COLO668 (cell line): ENCODE measurements around the gene IDH3G.
"Not testable (repeated sequence)": the region's sequence is repeated elsewhere in the genome, so short reads cannot be mapped to it uniquely, and the experiment has no call there.

ENCODE experiments used
- DNase-seq: peaks from one replicate; lab custom pipeline; 2025; ENCODE audit not compliant: unreplicated experiment; lab: John Stamatoyannopoulos, UW

The IDH3G gene

DNA sequence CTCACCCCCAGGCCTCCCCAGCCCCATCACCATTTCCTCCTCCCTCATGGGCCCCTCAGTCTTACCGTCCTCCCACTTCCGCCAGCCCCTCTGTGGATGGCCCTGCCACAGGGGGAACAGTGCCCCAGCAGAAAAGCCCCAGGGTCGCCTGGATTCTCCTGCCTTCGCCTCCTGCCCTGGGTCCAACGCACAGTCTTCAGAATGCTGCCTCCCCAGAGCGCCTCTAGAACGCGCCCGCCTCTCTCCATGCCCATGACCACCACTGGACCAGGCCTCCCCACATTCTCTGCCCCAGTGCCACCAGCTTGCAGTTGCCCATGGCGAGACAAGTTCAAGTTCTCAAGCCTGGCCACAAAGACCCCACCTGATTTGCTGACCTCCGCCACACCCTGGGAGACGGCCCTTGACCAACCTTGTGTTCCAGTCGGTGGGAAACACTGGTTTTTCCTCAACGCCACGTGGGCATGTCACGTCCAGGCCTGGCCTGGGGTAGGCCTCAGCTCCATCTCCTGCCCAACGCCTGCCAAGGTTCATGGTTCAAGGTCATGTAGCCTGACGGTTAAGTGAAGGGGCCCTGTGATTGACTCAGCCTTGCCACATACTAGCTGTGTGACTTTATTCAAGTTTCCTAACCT, 30.8 kb downstream of the IDH3G start:
- DNase-seq = no peak

DNA sequence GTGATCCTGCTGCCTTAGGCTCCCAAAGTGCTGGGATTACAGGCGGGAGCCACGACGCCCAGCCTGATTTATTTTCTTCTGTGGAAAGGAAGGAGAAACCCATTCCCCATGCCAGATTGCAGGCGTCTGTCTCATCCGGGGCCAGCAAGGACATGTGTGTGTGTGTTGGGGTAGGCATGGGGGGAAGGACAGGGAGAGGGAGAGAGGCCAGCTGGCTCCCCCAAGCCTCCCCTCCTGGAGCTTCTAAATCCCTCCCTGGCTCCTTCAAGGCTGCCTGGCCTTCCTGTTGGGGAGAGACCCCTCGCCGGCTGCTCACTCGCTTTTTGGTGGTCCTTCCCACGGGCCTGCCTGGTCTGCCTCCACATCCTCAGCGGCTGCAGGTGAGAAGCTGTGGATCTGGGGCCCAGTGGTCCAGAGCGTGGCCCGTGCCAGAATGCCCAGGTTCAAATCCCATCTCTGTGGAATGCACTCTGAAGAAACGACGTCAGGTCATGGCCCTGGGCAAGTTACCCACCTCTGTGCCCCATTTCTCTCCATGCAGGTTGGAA, 31.5 kb downstream of the IDH3G start:
- no peak for DNase-seq

DNA sequence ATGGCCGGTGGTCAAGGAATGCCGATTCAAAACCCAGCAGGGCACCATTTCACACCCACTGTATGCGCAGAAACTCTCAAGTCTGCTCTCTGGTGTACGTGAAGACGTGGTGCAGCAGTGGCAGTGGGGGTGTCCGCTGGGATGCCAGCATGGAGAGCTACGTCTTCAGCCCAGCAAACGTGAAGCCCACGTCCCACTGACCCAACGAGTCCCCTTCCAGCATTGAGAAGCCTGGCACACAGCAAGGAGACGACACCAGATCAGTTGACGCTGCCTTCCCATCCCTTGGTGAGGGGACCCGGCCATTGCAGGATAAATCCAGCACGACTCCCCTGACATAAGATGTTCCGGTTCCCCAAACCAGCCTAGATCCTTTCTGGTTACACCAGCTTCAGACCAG, 32.3 kb downstream of the IDH3G start:
- no peak for DNase-seq

DNA sequence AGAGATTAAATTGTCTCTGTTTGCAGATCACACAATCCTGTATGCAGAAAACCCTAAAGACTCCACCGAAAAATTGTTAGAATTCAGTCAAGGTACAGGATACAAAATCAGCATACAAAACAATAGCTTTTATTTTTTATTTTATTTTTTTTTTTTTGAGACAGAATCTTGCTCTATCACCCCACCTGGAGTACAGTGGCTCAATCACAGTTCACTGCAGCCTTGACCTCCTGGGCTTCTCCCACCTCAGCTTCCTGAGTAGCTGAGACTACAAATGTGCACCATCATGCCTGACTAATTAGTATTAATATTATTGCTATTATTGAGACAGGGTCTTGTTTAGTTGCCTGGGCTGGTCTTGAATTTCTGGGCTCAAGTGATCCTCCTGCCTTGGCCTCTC, 39.0 kb downstream of the IDH3G start:
- no peak for DNase-seq

DNA sequence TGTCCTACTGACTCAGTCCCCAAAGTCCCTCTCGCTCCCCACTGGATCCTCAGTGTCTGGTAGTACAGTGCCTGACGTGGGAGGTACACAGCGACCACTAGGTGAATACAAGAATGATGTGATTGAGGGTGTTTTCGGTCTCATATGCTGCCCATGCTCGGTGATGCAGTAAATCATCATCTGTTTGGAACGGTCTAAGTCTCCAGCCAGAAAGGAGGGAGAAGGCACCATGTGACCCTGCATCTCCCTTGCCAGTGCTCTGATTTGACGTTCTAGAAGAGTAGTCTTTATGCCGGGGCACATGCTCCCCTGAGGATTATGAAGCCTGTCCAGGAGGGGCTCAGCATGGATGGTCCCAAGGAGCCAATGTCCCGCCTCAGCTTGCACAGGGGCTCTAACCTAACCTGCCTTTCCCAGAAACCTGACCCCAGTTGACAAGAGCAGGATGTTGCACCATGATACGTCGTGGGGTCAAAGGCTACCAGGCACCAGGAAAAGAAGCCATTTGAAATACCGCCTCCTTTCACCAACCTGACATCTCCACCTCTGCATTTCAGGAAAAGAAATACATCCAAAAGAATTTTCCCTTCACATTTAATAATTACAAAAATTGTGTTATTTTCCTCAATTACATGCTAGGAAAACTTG, 43.9 kb downstream of the IDH3G start:
- DNase-seq = no peak

DNA sequence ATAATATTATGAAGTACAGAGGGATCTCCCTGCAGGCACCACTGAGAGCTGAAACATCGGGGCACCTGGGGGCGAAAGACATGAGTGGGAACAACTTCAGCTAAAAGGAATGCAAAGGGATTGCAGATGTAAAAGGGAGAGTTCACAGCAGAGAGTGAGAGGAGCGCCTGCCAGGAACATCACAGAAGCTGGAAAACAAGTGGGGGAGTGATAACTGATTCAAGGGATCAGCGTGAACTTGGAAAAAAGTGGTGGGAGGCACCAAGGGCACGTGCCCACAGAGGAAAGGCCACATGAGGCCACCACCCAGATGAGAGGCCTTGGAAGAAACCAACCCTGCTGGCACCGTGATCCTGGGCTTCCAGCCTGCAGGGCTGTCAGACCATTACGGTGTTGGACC, 45.2 kb downstream of the IDH3G start:
- not testable (repeated sequence) for DNase-seq

DNA sequence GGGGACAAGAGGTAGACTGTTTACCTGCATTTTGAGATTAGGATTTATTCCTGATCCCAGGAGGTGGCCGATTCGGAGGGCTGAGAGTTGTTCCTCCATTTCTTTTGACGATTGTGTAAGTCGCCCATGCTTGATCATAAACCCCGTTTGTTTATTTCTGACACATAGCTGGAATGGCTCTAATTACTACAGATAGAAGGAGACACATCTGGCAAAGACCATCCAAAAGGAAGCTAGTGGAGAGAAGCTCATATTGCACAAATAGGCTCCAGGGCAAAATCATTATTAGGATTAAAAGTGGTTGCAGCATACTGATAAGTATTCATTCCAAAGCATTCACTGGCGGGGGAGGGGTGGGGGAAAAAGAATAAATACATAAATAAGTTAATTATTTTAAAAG, 47.2 kb downstream of the IDH3G start:
- not testable (repeated sequence) for DNase-seq

DNA sequence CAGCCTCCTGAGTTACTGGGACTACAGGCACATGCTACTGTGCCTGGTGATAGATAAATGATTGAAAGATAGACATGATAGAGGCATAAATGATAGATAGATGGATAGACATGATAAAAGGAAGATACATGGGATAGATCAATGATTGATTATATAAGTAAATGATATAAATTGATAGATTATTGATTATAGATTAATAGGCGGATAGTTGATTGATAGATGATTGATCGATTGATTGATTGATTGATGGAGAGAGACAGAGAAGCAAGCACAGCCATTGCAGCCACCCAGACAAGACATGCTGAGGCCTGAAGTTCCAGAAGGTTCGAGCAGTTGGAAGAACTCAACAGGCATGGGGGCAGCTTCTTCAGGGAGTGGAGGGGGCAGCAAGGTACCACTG, 47.8 kb downstream of the IDH3G start:
- DNase-seq = no peak

DNA sequence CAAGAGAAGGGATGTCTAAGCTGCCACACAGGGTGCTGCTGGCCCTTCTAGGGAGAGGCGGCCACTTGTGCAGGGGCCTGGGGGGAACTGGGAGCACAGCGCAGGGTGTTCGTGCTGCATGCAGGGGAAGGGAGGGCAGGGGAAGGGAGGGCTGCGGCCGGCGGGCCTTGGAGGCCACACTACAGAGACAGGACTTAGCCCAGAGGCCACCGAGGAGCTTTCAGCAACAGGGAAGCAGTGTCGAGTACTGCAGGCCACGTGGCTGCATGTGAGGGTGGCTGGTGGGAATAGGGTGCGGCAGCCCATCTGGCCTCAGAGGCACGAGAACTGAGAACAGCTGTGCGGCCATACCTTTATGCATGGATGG, 49.1 kb downstream of the IDH3G start:
- DNase-seq = peak; percentile 15

DNA sequence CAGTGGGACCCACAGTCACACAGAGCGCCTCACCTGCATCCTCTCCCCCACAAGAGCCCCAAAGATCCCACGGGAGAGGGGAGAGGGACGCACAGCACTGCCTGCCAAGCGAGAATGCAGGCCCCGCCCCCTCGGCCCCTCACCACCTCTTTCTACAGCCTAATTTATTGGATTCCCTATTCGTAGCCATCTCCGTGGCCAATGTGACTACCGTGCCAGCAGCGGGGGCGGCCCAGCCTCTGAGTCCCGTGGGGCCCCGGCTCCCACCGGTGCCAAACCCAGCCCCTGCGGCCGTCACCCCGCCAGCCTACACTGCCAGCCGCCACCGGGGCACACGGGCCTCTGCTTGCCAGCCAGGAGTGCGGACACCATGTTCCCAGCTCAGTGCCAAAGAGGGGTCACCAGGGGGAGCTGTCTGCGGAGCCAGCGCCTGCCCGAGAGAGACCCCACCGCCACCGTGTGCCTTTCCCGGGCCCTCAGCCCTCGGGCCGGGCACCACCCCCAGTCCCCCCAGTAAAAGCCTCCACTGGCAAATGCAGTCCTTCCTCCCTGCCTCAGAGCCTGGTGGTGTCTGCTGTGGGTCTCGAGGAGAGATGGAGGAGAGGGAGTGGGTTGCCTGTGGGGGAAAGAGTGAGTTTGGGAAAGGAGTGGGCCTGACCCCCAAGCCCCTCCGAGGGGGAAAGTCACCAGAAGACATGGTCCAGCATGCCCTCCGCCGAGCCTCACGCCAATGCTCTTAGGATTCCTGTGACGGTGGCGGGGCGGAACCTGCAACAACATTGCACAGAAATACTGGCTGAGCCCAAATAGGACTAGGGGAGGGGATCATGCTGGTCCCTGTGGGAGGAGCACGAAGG, 49.7 kb downstream of the IDH3G start:
- DNase-seq = no peak

DNA sequence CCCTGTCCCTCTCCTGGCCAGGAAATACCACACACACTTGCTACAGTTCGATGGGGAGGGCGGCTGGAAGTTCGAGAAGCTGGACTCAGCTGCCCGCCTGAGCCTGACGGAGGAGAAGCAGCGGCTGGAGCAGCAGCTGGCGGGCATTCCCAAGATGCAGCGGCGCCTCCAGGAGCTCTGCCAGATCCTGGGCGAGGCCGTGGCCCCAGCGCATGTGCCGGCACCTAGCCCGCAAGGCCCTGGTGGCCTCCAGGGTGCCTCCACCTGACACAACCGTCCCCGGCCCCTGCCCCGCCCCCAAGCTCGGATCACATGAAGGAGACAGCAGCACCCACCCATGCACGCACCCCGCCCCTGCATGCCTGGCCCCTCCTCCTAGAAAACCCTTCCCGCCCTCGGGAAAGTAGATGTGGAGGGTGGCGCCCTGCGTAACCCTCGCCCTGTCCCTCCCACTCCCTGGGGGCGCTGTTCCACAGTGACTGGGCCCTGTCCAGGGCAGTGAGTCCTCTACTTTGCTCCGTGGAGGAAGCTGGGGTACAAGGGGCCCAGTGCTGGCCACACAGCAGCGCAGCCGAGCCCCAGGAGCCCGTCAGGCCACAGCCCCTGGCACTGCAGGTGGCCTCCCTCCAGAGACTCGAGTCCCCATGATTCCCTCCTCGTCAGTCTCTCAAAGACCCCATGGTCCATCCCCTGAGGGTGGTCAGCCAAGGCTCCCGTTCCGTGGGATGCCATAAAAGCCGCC, 50.5 kb downstream of the IDH3G start:
- not testable (repeated sequence) for DNase-seq

DNA sequence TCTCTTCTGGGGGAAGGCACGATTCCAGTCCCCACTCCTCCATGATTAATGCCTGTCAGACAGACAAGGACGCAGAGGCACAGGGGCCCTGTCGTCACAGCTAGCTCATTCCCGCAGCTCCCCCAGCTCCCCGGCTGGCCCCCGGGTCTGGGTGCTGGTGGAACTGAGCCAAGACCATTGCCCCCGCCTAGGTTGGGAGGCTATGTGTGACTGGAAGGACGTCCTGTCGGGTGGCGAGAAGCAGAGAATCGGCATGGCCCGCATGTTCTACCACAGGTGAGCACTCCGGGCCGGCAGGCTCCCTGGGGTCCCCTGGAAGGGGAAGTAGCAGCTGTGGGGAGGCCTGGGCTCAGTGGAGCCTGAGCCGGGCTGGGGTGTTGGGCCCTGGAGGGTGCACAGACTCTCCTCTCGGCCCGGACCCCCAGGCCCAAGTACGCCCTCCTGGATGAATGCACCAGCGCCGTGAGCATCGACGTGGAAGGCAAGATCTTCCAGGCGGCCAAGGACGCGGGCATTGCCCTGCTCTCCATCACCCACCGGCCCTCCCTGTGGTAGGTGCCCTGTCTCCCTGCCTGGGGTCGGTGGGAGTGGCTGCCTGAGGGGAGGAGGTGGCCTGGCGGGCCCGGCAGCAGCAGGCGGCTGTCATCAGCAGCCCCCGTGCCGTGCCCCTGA, 51.2 kb downstream of the IDH3G start:
- DNase-seq = not testable (repeated sequence)

DNA sequence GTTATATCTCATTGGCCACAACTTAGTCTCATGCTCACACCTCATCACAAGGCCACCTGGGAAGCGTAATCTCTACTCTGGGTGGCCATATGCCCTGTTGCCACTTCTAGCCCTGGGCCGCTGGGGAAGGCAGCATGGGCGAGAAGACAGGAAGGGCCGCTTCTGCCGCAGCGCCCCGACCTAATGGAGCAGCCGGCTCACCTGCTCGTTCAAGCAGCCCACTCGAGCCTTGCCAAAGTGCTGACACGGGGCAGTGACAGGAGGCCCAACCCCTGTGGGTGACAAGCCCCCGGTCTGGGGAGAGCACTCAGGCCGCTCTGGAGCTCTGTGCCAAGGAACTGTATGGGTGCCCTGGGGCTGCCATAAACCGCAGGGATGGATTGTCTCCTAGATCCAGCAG, 52.1 kb downstream of the IDH3G start:
- DNase-seq = not testable (repeated sequence)

DNA sequence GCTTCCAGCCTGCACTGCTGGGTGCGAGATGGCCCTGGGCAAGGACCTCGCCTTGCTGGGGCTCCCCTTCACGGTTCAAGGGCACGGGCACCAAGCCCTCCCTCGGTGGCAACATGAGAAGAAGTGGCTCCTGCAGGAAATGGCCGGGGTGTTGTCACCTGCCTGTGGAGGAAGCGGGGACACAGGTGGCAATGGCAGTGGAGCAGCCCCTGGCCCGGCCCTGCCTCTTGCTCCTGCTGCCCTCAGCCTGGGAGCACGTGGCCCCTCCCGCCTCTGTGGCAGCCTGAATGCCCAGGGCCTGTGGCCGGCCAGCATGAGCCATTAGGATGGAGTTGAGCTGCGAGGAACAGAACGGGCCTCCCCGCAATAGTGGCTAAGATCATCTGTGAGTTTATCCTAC, 52.7 kb downstream of the IDH3G start:
- no peak for DNase-seq

DNA sequence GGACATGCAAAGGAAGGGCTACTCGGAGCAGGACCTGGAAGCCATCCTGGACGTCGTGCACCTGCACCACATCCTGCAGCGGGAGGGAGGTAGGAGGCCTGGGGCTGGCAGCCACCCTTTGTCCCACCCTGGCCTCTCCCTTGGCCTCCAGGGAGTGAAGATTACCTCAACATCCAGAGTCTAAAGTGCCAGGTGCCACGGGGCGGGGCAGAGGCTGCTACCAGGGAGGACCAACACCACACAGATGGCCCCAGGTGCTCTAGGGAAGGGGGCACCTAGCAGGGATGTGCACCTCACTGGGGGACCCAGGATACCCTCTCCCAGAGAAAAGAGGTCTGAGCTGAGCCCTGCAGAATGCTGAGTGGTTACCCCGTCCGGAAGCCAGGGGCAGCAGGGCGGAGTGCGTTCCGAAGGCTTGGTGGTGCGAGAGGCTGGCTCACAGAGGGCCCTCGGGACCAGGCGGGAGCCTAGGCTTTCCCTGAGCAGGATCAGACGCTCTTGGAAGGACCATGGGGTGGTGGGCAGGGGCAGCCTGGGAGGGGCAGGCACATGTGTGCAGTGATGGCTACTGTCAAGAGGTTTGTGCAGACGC, 53.4 kb downstream of the IDH3G start:
- no peak for DNase-seq

DNA sequence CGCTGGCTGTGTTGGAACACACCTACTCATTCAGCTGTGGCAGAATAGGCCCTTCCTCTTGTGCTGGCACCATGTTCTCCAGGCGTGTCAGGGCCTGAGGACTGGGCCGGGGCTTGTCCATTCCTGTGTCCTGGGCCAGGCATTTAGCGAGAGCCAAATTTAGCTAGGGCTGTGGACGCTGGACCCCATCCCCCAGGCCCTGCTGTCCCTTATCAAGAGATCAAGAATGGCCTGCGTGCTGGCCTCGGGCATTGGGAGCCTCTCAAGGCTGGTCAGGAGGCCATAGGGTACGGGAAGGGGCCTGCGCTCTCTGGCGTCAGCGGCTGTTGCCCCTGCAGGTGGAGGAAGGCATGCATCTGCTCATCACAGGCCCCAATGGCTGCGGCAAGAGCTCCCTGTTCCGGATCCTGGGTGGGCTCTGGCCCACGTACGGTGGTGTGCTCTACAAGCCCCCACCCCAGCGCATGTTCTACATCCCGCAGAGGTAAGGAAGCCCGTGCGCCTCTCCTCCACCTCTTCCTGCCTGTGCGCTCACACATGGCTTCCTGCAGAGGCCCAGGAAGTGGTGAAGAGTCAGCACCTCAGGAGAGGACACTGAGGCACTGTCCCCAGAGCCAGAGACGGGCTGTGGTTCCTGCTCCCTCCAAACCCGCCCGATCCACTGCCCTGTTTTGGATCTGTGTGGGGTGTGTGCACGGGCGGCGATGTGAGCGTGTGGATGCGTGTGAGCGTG, 54.3 kb downstream of the IDH3G start:
- DNase-seq = no peak

DNA sequence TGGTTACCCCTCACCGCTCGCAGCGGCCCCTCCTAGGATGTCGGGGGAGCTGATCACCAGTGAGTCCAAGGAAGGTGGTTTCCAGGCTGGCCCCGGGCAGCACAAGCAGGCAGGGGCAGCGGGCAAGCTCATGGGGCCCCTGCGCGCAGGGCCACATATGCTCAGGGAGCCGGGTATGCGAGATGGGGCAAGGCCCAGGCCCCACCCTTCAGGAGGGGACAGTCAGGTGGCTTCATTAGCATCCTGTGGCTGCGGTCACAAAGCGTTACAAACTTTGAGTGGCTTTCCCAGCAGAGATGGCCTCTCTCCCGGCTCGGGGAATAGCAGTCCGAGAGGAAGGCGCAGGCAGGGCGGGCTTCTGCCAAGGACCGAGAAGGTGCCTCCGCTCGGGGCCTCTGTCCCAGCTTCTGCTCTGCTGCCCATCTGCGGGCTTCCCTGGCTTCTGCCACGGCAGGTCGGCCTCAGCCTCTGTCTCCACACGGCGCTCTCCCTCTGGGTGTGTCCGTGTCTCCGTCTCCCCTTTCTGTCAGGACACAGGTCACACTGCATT, 56.0 kb downstream of the IDH3G start:
- DNase-seq = no peak

DNA sequence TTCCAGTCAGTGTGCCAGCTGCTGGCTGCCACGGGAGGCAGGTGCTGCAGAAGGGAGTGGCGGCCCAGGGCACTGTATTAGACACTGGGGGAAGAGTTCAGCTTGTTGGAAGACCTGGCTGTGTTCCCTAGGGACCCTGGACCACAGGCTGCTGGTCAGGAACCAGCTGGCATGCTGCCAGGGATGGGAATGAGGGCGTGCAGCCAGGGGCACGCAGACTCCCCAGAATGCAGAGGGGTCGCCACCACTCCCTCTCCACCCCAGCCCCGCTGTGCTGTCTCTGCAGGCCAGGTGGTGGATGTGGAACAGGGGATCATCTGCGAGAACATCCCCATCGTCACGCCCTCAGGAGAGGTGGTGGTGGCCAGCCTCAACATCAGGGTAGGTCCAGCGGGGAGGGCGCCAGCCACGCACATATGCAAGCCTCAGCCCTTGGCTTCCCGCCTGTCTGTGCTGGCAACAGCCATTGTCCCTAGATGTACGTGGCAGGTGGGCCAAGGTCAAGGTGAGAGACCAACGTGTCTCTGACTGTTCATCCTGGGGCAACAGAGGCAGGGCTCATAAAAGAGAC, 57.2 kb downstream of the IDH3G start:
- DNase-seq = peak; percentile 10
